DMS53 treated with DMSO at 0.1 percent for 48 hours (cell line): ENCODE results near the gene FUZ.

Experiments used
- DNase-seq: peaks from one replicate; lab custom pipeline; 2025; ENCODE audit not compliant: unreplicated experiment; lab: John Stamatoyannopoulos, UW

Gene FUZ

GRCh38 chr19:49807904-49808675 is 5.0 kb downstream of the FUZ start:
- DNase-seq: no peak

- no peak for DNase-seq
These were observed 5.8 kb downstream of the FUZ start for GRCh38 chr19:49807058-49807903.

DNA sequence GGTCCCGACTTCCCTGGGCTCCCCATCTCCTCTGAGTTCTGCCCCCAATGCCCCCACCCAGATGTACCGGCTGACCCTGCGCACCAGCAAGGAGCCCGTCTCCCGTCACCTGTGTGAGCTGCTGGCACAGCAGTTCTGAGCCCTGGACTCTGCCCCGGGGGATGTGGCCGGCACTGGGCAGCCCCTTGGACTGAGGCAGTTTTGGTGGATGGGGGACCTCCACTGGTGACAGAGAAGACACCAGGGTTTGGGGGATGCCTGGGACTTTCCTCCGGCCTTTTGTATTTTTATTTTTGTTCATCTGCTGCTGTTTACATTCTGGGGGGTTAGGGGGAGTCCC is 6.5 kb downstream of the FUZ start:
- DNase-seq: no peak

DNA sequence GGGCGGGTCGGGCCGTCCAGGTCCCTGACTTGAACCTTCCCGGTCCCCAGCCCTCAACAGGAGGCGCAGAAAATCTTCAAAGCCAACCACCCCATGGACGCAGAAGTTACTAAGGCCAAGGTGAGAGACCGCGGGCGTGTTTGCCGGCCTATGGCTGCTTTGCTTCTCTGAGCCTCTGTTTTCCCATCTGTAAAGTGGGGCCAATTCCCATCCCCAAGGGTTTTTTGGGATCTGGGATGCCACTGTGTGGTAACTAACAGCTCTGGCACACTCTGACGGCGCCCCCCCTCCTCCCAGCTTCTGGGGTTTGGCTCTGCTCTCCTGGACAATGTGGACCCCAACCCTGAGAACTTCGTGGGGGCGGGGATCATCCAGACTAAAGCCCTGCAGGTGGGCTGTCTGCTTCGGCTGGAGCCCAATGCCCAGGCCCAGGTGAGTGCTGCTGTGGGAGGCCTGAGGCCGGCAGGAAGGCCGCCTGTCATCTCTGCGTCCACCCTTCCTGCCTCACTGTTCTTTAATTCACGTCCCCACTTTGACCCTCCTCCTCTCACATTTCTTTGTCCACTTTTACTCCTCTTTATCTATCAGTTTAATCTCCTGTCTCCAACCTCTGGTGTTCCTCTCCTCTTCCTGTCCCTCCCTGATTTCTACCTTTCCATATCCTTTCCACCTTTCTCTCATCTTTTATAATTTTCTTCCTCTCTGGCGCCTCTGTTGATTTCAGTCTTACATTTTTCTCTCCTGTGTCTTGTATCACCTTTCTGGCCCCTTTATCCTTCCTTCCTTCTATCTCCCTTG is 7.1 kb downstream of the FUZ start:
- no peak for DNase-seq

- no peak for DNase-seq
These were observed 9.6 kb downstream of the FUZ start for GRCh38 chr19:49803529-49803856.

DNA sequence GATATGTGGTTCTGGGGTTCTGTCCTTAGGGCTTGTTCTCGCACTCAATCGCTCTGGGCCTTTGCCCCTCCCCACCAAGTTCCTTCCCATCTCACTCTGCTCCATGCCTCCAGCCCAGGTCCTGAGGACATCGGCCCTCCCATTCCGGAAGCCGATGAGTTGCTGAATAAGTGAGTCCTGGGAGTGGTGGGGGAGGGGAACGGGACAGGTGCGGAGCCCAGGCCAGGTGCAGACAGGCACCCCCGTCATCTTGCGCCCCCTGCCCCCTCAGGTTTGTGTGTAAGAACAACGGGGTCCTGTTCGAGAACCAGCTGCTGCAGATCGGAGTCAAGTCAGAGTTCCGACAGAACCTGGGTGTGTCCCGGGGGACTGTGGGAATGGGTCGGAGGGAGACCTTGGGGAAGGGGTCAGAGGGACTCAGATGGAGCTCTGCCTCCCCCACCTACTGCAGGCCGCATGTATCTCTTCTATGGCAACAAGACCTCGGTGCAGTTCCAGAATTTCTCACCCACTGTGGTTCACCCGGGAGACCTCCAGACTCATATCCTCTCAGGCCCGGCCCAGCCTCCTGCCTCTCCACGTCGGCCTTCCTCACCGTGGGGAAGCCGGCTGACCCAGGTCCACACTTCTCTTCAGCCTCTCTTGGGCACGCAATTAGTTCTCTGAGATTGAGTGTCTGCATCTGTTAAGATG is 10.1 kb downstream of the FUZ start:
- DNase-seq: peak; percentile 64

- peak; percentile 64 for DNase-seq
These were observed 11.0 kb downstream of the FUZ start for GRCh38 chr19:49801966-49802661.

DNA sequence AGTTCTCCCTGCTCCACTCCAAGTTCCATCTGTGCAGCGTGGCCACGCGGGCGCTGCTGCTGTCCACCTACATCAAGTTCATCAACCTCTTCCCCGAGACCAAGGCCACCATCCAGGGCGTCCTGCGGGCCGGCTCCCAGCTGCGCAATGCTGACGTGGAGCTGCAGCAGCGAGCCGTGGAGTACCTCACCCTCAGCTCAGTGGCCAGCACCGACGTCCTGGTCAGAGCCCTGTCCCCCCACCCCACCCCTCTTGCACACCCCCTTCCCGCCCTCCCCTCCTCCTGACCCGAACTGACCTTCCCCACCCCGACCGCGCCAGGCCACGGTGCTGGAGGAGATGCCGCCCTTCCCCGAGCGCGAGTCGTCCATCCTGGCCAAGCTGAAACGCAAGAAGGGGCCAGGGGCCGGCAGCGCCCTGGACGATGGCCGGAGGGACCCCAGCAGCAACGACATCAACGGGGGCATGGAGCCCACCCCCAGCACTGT is 11.6 kb downstream of the FUZ start:
- DNase-seq: peak; percentile 6

DNA sequence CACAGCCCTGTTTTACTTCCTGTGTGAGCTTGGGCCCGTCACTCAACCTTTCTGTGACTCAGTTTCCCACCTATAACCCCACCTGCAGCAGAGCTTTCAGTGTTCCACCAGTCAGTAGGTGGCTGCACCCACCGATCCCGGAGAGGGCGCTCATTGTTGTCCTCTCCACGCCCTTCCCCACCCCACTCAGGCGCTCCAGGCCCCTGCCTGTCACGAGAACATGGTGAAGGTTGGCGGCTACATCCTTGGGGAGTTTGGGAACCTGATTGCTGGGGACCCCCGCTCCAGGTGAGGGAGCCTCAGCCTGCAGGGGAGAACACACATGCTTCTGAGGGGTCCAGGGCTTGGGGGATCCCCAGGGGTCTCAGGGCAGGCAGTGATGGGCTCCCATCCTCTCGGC is 12.3 kb downstream of the FUZ start:
- DNase-seq: no peak

DNA sequence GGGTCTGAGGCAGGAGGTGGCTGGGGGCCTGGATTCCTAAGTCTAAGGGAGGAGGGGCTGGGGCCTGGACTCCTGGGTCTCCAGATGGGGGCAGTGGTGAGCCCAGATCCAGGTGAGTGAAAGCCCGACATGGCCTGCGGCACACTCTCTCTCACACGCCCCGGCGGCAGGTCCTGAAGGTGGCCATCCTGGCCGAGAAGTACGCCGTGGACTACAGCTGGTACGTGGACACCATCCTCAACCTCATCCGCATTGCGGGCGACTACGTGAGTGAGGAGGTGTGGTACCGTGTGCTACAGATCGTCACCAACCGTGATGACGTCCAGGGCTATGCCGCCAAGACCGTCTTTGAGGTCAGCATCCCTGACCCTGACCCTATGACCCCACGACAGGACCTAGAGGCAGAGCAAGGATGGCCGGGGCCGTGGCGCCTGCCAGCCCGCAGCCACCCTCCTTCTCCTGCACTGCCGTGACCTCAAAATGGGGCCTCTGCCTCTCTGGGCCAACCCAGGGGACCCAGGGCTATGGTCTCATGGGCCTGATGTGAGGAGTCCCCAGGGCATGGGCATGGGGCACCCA is 13.2 kb downstream of the FUZ start:
- no peak for DNase-seq

DNA sequence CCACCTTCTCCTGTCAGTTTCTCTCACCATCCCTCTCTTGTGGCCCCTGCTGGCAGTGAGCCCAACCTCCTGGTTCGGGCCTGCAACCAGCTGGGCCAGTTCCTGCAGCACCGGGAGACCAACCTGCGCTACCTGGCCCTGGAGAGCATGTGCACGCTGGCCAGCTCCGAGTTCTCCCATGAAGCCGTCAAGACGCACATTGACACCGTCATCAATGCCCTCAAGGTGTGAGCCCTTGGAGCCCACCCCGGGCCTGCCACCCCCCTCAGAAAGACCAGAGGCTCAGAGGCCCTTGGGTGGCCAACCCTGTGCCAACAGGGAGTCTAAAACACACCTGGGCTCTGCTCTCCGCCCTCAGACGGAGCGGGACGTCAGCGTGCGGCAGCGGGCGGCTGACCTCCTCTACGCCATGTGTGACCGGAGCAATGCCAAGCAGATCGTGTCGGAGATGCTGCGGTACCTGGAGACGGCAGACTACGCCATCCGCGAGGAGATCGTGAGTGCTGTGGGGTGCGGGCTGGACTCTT is 13.8 kb downstream of the FUZ start:
- DNase-seq: no peak

GRCh38 chr19:49798574-49798973 is 14.5 kb downstream of the FUZ start:
- DNase-seq: no peak

GRCh38 chr19:49795615-49796014 is 17.5 kb downstream of the FUZ start:
- DNase-seq: no peak

DNA sequence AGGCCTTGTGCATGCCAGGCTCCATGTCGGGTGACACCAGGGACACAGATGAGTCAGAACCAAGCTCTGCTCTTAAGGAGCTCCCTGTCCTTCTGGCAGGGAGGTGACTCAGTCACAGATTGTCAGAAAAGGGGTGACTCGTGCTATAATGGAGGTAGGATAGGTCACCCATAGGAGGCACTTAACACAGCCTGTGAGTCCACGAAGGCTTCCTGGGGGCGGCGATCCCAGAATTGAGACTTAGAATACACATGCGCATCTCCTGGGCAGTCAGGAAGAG is 19.6 kb downstream of the FUZ start:
- DNase-seq: no peak

DNA sequence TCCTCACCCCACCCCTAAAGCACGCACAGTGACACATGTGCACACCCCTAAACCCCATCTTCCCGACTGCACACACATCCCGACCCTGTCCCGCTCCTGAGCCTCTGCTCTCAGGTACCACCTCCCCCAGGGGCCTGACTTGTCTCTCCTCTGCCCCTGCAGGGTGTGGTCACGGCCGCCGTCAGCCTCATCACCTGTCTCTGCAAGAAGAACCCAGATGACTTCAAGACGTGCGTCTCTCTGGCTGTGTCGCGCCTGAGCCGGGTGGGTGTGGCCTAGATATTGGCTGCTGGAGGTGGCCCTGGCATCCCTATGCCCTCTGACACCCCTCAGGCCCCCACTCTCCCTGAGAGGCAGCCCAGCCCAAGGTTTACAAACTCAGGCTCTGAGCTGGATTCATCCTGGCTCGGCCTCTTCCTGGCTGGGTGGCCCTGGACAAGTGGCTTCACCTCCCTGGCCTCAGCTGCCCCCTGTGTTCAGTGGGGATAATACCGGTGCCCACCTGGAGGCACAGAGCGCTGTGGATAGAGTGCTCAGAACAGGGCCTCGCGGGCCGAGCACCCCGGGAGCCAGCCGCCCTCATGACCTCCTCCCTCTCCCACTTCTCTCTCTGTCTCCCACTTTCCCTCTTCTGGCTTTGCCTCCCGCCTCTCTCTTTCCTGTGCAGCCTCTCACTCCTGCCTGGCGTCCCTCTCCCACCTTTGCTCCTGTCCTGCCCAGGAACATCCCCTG is 20.1 kb downstream of the FUZ start:
- no peak for DNase-seq

DNA sequence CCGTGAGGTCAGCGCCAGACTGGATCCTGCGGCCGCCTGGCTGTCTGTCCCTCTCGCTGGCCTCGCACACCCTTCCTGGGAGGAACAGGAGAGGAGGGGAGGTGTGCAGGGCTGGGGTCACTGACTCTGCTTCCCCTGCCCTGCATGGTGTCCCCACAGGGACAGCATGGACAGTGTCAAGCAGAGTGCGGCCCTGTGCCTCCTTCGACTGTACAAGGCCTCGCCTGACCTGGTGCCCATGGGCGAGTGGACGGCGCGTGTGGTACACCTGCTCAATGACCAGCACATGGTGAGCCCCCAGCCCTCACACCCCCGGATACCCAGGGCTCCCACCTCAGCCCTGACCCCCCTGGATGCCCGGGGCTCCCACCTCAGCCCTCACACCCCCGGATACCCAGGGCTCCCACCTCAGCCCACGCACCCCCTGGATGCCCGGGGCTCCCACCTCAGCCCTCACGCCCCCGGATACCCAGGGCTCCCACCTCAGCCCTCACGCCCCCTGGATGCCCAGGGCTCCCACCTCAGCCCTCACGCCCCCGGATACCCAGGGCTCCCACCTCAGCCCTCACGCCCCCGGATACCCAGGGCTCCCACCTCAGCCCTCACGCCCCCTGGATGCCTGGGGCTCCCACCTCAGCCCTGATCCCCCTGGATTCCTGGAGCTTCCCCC is 21.2 kb downstream of the FUZ start:
- DNase-seq: no peak

- DNase-seq: no peak
These were observed 22.2 kb downstream of the FUZ start for GRCh38 chr19:49790866-49791265.

GRCh38 chr19:49788857-49789256 is 24.2 kb downstream of the FUZ start:
- no peak for DNase-seq

DNA sequence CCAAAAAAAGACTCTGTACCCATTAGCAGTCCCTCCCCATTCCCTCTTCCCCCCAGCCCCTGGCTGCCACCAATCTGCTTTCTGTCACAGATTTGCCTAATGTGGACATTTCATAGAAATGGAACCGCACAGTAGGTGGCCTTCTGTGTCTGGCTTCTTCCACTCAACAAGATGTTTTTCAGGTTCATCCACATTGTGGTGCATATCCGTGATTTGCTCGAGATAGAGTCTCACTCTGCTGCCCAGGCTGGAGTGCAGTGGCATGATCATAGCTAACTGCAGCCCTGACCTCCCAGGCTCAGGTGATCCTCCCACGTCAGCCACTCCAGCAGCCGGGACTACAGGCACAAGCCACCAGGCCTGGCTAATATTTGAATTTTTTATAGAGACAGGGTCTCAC is 25.3 kb downstream of the FUZ start:
- no peak for DNase-seq
